H1 (cell line): ENCODE data around the gene LRP1. TPM values are rescaled to one million over a fixed set of nuclear protein-coding genes. Genes with fewer than 3 reads are reported as not detected.

Experiments used
- CBX8 ChIP-seq: fragments of 300-800, 300-1000 bp; sonication (generic); IDR thresholded peaks from 2 replicates; pipeline ENCODE4 v1.7.1; 2016; ENCODE audit warnings: low read depth, low read length, borderline replicate concordance
- CREB1 ChIP-seq: IDR thresholded peaks from 2 replicates; pipeline ENCODE4 v1.6.1; 2012; ENCODE audit warnings: inconsistent platforms
- HDAC6 ChIP-seq: IDR thresholded peaks from one replicate; pipeline ENCODE4 v1.7.1; 2012; ENCODE audit warnings: low read depth, mild to moderate bottlenecking, inconsistent platforms, low read length, moderate library complexity
- KDM1A ChIP-seq: fragments of 200-600, 300-600 bp; sonication (generic); IDR thresholded peaks from 2 replicates; pipeline ENCODE4 v1.7.1; 2016; ENCODE audit warnings: mild to moderate bottlenecking, low read length, borderline replicate concordance
- SIN3A ChIP-seq, 2 experiments: IDR thresholded peaks in 1 of 2; conservative IDR thresholded peaks in 1 of 2; 2 replicates each; pipeline ENCODE4 v1.6.1; 2011 to 2012; ENCODE audit warnings: low read length in 2 of 2, improper control_type of control experiment in 1 of 2, low read depth in 1 of 2, mild to moderate bottlenecking in 1 of 2
- polyA plus RNA-seq, 7 experiments: library from polyadenylated mRNA; depleted of rRNA in 3 of 7; stranded (reverse) in 5 of 7; unstranded in 2 of 7; fragments of >200 nt in 5 of 7; fragments of 200-250 nt in 2 of 7; gene quantifications; 1 replicate in 5 of 7; 2 replicates in 1 of 7; 4 replicates in 1 of 7; pipeline versions ENCODE4 v1.2.1 to v1.2.3, GENCODE V29; 2011 to 2013; ENCODE audit warnings: missing spikeins in 2 of 7, mixed read lengths in 2 of 7
- total RNA-seq: library from RNA; stranded (reverse); fragmentation: NEBNext Ultra II Directional; extraction: Animal tissue kit (Norgen Biotek cat#: 25700); gene quantifications from 2 replicates; pipeline ENCODE4 v1.2.1, GENCODE V29; 2021
- TF ChIP-seq, protein P1 (sequence below): fragments of 300-600 bp; sonication (generic); IDR thresholded peaks from 2 replicates; pipeline ENCODE4 v1.7.1; 2012; ENCODE audit warnings: low read length, moderate library complexity, mild to moderate bottlenecking, inconsistent platforms; ENCODE audit not compliant: insufficient replicate concordance
- TF ChIP-seq, protein P2 (sequence below): IDR thresholded peaks from 2 replicates; pipeline ENCODE4 v1.6.1; 2011; ENCODE audit warnings: low read length, improper control_type of control experiment

LRP1 gene
- total and polyA plus RNA-seq, 2 of the 8 experiments (the other 6 are each of a cell fraction or from before 2014, with no cell fraction given), result 35.3 to 92.5 TPM

- TF ChIP-seq CBX8, result no peak
- TF ChIP-seq HDAC6, result no peak
- TF ChIP-seq CREB1, result no peak
- TF ChIP-seq, protein P1, sequence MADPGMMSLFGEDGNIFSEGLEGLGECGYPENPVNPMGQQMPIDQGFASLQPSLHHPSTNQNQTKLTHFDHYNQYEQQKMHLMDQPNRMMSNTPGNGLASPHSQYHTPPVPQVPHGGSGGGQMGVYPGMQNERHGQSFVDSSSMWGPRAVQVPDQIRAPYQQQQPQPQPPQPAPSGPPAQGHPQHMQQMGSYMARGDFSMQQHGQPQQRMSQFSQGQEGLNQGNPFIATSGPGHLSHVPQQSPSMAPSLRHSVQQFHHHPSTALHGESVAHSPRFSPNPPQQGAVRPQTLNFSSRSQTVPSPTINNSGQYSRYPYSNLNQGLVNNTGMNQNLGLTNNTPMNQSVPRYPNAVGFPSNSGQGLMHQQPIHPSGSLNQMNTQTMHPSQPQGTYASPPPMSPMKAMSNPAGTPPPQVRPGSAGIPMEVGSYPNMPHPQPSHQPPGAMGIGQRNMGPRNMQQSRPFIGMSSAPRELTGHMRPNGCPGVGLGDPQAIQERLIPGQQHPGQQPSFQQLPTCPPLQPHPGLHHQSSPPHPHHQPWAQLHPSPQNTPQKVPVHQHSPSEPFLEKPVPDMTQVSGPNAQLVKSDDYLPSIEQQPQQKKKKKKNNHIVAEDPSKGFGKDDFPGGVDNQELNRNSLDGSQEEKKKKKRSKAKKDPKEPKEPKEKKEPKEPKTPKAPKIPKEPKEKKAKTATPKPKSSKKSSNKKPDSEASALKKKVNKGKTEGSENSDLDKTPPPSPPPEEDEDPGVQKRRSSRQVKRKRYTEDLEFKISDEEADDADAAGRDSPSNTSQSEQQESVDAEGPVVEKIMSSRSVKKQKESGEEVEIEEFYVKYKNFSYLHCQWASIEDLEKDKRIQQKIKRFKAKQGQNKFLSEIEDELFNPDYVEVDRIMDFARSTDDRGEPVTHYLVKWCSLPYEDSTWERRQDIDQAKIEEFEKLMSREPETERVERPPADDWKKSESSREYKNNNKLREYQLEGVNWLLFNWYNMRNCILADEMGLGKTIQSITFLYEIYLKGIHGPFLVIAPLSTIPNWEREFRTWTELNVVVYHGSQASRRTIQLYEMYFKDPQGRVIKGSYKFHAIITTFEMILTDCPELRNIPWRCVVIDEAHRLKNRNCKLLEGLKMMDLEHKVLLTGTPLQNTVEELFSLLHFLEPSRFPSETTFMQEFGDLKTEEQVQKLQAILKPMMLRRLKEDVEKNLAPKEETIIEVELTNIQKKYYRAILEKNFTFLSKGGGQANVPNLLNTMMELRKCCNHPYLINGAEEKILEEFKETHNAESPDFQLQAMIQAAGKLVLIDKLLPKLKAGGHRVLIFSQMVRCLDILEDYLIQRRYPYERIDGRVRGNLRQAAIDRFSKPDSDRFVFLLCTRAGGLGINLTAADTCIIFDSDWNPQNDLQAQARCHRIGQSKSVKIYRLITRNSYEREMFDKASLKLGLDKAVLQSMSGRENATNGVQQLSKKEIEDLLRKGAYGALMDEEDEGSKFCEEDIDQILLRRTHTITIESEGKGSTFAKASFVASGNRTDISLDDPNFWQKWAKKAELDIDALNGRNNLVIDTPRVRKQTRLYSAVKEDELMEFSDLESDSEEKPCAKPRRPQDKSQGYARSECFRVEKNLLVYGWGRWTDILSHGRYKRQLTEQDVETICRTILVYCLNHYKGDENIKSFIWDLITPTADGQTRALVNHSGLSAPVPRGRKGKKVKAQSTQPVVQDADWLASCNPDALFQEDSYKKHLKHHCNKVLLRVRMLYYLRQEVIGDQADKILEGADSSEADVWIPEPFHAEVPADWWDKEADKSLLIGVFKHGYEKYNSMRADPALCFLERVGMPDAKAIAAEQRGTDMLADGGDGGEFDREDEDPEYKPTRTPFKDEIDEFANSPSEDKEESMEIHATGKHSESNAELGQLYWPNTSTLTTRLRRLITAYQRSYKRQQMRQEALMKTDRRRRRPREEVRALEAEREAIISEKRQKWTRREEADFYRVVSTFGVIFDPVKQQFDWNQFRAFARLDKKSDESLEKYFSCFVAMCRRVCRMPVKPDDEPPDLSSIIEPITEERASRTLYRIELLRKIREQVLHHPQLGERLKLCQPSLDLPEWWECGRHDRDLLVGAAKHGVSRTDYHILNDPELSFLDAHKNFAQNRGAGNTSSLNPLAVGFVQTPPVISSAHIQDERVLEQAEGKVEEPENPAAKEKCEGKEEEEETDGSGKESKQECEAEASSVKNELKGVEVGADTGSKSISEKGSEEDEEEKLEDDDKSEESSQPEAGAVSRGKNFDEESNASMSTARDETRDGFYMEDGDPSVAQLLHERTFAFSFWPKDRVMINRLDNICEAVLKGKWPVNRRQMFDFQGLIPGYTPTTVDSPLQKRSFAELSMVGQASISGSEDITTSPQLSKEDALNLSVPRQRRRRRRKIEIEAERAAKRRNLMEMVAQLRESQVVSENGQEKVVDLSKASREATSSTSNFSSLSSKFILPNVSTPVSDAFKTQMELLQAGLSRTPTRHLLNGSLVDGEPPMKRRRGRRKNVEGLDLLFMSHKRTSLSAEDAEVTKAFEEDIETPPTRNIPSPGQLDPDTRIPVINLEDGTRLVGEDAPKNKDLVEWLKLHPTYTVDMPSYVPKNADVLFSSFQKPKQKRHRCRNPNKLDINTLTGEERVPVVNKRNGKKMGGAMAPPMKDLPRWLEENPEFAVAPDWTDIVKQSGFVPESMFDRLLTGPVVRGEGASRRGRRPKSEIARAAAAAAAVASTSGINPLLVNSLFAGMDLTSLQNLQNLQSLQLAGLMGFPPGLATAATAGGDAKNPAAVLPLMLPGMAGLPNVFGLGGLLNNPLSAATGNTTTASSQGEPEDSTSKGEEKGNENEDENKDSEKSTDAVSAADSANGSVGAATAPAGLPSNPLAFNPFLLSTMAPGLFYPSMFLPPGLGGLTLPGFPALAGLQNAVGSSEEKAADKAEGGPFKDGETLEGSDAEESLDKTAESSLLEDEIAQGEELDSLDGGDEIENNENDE, result no peak
- TF ChIP-seq, protein P2, sequence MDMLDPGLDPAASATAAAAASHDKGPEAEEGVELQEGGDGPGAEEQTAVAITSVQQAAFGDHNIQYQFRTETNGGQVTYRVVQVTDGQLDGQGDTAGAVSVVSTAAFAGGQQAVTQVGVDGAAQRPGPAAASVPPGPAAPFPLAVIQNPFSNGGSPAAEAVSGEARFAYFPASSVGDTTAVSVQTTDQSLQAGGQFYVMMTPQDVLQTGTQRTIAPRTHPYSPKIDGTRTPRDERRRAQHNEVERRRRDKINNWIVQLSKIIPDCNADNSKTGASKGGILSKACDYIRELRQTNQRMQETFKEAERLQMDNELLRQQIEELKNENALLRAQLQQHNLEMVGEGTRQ, result no peak
- TF ChIP-seq SIN3A (conservative IDR thresholded peaks at IDR 0.05 in 1 of 2, IDR thresholded peaks at IDR 0.05 in 1 of 2; ENCODE audit: low read depth in 1 of 2, low read length in 2 of 2), result no peak
- no peak for TF ChIP-seq KDM1A
- TF ChIP-seq, all 59 proteins: peak for 0
Measured at GRCh38 chr12:57190821-57191220, 62.5 kb downstream of the LRP1 start (continued).
